Epithelial cell of proximal tubule (primary cell): Measurements from ENCODE around the gene STIP1. TPM values are rescaled to one million over a fixed set of nuclear protein-coding genes. Genes with fewer than 3 reads are reported as not detected.

Experiments
- DNase-seq: peaks from one replicate; pipeline ENCODE4 v3.0.0-alpha.2; 2011; ENCODE audit warnings: low read depth
- H3K4me3 ChIP-seq: 2 replicates; pipeline ENCODE4 v1.5.1; 2011; ENCODE audit warnings: low read depth, mild to moderate bottlenecking, low read length
- total RNA-seq: library from RNA; depleted of rRNA; stranded (reverse); fragments of >200 nt; gene quantifications from 2 replicates; pipeline ENCODE4 v1.2.3, GENCODE V29; 2015
- TF ChIP-seq, protein P1 (sequence below): conservative IDR thresholded peaks from 2 replicates; pipeline ENCODE4 v1.5.1; 2012; ENCODE audit warnings: low read depth, mild to moderate bottlenecking, low read length

Gene STIP1
- total RNA-seq, 1 donor from 2014 or later: 275 TPM

DNA sequence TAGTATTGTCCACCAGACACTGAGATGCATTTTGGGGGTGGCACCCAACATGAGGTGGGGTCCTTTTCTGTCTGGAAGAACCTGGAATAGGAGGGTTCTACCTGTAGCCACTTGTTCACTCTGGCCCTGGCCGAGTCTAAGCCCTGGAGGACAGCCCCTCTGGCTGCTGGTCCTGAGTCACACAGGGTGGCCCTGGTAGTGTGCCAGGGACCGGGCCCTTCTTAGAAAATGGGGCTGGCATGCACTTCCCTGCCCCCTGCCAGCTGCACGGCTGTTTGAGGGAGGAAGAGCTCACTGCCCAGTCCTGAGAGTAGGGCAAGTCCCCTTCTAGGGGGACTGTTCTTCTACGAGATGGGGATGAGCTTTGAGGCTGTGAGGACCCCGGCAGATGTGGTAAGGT is 67.5 kb downstream of the STIP1 start:
- DNase-seq: no peak

More for the DNA sequence above, 67.5 kb downstream of the STIP1 start:
- TF ChIP-seq, protein P1, sequence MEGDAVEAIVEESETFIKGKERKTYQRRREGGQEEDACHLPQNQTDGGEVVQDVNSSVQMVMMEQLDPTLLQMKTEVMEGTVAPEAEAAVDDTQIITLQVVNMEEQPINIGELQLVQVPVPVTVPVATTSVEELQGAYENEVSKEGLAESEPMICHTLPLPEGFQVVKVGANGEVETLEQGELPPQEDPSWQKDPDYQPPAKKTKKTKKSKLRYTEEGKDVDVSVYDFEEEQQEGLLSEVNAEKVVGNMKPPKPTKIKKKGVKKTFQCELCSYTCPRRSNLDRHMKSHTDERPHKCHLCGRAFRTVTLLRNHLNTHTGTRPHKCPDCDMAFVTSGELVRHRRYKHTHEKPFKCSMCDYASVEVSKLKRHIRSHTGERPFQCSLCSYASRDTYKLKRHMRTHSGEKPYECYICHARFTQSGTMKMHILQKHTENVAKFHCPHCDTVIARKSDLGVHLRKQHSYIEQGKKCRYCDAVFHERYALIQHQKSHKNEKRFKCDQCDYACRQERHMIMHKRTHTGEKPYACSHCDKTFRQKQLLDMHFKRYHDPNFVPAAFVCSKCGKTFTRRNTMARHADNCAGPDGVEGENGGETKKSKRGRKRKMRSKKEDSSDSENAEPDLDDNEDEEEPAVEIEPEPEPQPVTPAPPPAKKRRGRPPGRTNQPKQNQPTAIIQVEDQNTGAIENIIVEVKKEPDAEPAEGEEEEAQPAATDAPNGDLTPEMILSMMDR: no peak
- H3K4me3 ChIP-seq: no peak overlapping the region

Other genes starting within 250 kb of the STIP1 start
- gene NAA40, start 247.2 kb upstream of the STIP1 start, total RNA-seq: 17.6 and 19.4 TPM in 2 replicates
- gene COX8A, start 211.6 kb upstream of the STIP1 start, total RNA-seq: 539 and 593 TPM in 2 replicates
- gene OTUB1, start 199.7 kb upstream of the STIP1 start, total RNA-seq: 109 and 204 TPM in 2 replicates
- not detected in 2 replicates for gene FLRT1, start 150.2 kb upstream of the STIP1 start, total RNA-seq
- gene MACROD1, start 20.1 kb upstream of the STIP1 start, total RNA-seq: 18.7 and 27.8 TPM in 2 replicates
- 0.29 and 2.8 TPM in 2 replicates for gene FERMT3, start 20.6 kb downstream of the STIP1 start, total RNA-seq
- 63.3 and 98.1 TPM in 2 replicates for gene TRPT1, start 40.0 kb downstream of the STIP1 start, total RNA-seq
- 69.2 and 91.9 TPM in 2 replicates for gene NUDT22, start 40.1 kb downstream of the STIP1 start, total RNA-seq
- gene DNAJC4, start 44.4 kb downstream of the STIP1 start, total RNA-seq: 12.5 and 17.6 TPM in 2 replicates
- gene VEGFB, start 48.4 kb downstream of the STIP1 start, total RNA-seq: 15.6 and 25.7 TPM in 2 replicates
- gene FKBP2, start 54.9 kb downstream of the STIP1 start, total RNA-seq: 72.6 and 184 TPM in 2 replicates
- 674 and 753 TPM in 2 replicates for gene PPP1R14B, start 60.8 kb downstream of the STIP1 start, total RNA-seq
- 42.8 and 43.5 TPM in 2 replicates for gene PLCB3, start 65.4 kb downstream of the STIP1 start, total RNA-seq
- gene BAD, start 98.5 kb downstream of the STIP1 start, total RNA-seq: 113 and 156 TPM in 2 replicates
- gene GPR137, start 99.7 kb downstream of the STIP1 start, total RNA-seq: 16.3 and 24.8 TPM in 2 replicates
- 0.51 TPM in 1 of 2 replicates, not detected in the other for gene KCNK4, start 105.1 kb downstream of the STIP1 start, total RNA-seq
- not detected in 2 replicates for gene CATSPERZ, start 114.2 kb downstream of the STIP1 start, total RNA-seq
- gene ESRRA, start 119.4 kb downstream of the STIP1 start, total RNA-seq: 47.2 and 61.9 TPM in 2 replicates
- 359 and 470 TPM in 2 replicates for gene TRMT112, start 131.4 kb downstream of the STIP1 start, total RNA-seq
- 284 and 357 TPM in 2 replicates for gene PRDX5, start 131.9 kb downstream of the STIP1 start, total RNA-seq
- 2.5 and 4.8 TPM in 2 replicates for gene CCDC88B, start 154.0 kb downstream of the STIP1 start, total RNA-seq
- 37.1 and 69.9 TPM in 2 replicates for gene RPS6KA4, start 173.0 kb downstream of the STIP1 start, total RNA-seq